NB4 (cell line): ENCODE measurements around the gene GNG2.

ENCODE experiments used
- POLR2A ChIP-seq: IDR thresholded peaks from 2 replicates; pipeline ENCODE4 v1.6.1; 2011; ENCODE audit warnings: mild to moderate bottlenecking; ENCODE audit not compliant: insufficient read length; ENCODE audit errors: extremely low read depth
- TF ChIP-seq, protein P1 (sequence below): IDR thresholded peaks from one replicate; pipeline ENCODE4 v1.5.1; 2012; ENCODE audit warnings: low read depth, low read length
- TF ChIP-seq, protein P2 (sequence below): IDR thresholded peaks from 2 replicates; pipeline ENCODE4 v1.6.1; 2011; ENCODE audit warnings: low read depth, low read length

DNA sequence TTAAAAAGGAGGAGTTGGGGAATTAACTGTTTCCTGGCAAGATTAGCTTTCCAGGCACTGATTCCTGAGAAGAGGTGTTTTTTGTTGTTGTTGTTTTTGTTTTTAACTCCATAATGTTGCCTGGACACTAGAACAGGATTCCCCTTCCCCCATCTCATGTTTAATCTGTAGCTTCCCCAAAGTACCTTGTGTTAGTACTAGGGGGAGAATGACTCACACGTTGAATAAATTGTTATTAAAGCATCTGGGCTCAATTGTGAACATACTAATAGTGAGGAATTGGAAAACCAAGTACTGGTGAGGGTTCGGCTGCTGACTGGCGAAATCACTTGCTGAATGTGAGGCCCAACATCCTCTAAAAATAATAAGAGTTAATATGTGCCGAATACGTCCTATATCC, 1.3 kb upstream of the GNG2 start:
- TF ChIP-seq POLR2A = no peak
- TF ChIP-seq, protein P1, sequence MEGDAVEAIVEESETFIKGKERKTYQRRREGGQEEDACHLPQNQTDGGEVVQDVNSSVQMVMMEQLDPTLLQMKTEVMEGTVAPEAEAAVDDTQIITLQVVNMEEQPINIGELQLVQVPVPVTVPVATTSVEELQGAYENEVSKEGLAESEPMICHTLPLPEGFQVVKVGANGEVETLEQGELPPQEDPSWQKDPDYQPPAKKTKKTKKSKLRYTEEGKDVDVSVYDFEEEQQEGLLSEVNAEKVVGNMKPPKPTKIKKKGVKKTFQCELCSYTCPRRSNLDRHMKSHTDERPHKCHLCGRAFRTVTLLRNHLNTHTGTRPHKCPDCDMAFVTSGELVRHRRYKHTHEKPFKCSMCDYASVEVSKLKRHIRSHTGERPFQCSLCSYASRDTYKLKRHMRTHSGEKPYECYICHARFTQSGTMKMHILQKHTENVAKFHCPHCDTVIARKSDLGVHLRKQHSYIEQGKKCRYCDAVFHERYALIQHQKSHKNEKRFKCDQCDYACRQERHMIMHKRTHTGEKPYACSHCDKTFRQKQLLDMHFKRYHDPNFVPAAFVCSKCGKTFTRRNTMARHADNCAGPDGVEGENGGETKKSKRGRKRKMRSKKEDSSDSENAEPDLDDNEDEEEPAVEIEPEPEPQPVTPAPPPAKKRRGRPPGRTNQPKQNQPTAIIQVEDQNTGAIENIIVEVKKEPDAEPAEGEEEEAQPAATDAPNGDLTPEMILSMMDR = no peak
- TF ChIP-seq, protein P2, sequence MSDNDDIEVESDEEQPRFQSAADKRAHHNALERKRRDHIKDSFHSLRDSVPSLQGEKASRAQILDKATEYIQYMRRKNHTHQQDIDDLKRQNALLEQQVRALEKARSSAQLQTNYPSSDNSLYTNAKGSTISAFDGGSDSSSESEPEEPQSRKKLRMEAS = no peak
